NK-92 treated with Interleukin-12 subunit alpha and Interleukin-12 subunit beta, amount 100 ng/mL, for 24 hours (cell line): ENCODE data around the gene RIMS4.
"Not testable (repeated sequence)": the region's sequence is repeated elsewhere in the genome, so short reads cannot be mapped to it uniquely, and the experiment has no call there.

Source experiments
- DNase-seq: peaks from one replicate; lab custom pipeline; 2025; lab: John Stamatoyannopoulos, UW

RIMS4 gene

DNA sequence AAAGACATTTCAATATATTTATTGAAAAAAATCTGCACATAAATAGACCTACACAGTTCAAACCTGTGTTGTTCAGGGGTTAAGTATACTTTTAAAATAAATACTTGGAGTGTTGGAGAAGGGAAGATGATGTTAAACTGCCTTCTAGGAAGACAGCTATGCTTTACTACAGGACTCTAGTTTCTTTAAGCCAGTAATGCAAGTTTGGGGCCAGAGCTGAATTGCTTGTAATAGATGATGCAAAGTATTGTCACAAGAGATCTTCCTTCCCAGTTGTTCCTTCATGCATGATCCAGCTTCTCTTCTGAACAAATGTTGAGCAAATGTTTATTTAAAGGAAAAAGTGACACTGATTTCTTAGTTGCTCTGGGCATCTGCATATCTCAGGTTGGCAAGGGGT, 20.2 kb upstream of the RIMS4 start:
- DNase-seq: no peak

DNA sequence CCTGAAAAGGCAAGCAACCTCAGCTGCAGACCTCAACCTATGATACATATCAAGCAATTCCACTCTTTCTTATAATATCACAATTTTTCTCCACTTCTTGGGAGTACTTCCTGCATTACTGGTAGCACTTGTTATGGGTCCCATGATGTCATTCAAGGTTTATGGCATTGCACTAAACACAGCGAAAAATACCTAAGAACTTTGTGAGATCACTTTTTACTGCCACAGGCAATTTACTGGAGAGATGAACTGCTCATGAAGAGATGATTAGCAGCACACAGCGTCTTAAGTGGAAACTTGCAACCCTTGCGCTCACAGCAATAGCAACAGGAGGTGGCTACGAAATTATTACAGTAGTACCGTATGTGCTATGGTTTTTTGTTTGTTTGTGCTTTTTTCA, 19.3 kb upstream of the RIMS4 start:
- DNase-seq: no peak

DNA sequence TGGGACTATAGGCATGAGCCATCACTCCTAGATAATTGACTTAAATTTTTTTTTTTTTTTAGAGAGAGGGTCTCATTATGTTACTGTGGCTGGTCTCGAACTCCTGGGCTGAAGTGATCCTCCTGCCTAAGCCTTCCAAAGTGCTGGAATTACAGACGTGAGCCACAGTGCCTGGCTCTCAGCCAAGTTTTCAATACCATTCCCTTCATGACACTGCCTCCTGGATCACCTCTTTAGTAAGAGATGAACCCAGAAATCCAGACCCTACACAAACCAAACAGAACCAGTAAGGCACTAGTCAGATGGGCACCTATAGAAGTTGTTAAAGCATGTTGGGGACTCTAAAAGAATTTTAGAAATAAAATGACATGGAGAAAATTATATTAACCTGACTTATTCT, 18.3 kb upstream of the RIMS4 start:
- no peak for DNase-seq

DNA sequence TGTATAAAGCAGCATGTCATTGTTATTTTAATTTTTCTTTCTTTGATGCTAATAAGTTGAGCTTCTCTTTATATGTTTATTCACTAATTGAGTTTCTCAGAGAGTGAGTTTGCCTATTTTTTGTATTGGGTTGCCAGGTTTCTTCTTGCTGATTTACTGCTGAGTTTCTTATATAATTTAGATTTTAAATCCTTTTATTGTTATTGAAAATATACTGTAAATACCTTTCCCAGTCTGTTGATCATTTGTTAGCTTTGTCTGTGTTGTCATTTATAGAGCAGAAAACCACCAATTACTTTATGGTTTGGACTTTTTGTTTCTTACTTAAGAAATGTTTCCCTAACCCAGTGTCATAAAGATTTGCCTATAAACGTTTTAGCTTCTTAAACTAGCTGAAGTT, 17.1 kb upstream of the RIMS4 start:
- no peak for DNase-seq

DNA sequence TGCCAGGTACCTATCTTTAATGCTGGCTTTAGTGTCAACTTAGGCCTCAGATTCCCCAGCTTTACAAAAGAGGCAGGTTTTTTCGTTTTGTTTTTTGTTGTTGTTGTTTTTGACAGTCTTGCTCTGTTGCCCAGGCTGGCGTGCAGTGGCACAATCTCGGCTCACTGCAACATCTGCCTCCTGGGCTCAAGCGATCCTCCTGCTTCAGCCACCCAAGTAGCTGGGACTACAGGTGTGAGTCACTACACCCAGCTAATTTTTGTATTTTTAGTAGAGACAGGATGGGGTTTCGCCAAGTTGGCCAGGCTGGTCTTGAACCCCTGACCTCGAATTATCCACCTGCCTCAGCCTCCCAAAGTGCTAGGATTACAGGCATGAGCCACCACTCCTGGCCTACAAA, 11.2 kb upstream of the RIMS4 start:
- not testable (repeated sequence) for DNase-seq

DNA sequence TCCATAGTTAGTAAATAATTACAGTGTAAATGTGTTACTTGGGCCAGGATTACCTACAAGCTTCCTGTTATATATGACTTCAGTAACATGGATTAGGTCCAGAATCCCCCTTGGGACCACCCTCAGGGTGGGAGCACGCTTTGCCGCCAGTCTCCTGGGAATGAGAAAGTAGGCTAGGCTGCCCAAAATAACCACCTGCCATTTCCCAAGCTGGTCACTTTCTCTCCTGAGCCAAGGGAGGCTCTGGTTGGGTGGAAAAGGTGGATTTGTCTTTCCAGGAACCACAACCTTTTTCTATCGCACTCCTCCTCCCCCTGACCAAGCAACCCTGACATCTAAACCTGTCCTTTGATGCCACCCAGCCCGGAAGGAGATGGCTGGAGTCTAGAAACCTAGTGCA, 9.6 kb upstream of the RIMS4 start:
- DNase-seq: no peak

DNA sequence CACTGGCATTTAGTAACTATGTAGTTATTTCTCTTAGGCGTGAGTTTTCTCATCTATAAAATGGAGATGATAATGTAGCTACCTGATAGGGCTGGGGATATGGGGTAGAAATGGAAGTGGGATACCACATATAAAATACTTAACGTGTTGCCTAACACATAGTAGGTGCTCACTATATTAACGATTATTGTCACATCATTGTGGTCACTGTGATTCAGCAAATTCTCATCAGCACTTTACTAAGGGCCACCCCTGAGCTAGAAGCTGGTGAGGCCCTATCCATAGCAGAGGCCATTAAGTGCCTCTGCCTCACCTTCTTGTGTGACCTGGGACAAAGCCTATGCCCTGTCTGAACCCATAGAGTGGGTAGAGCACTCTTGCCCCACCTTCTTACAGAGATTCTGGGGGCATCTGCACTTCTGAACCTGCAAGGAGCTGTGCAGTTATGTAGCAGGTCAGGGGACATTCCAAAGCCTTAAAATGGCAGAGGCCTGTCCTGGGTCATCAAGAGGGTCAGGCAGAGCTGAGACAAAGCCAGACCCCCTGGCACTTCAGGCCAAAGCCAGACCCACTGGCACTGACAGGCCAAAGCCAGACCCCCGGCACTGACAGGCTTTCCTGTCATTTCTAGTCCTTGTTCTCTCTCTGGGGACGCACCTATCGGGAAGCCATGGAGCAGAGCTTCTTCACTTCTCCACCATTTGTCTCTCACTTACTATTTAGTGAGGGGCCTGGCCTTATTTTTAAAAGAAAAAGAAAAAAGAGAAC, 7.0 kb upstream of the RIMS4 start:
- no peak for DNase-seq

DNA sequence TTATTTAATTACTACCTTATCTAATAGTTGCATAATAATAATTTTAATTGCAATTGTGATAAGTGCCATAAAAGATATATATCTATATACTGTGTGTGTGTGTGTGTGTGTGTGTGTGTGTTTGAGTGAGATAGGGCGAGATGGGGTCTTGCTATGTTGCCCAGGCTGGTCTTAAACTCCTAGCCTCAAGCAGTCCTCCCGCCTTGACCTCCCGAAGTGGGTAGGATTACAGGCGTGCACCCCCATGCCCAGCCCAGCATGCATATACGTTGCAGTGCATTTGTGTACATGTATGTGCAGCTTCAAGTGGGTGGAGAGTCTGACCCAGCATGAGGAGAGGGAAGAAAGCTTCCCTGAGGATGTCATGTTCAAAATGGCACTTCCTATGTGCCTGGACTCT, 4.6 kb upstream of the RIMS4 start:
- no peak for DNase-seq

DNA sequence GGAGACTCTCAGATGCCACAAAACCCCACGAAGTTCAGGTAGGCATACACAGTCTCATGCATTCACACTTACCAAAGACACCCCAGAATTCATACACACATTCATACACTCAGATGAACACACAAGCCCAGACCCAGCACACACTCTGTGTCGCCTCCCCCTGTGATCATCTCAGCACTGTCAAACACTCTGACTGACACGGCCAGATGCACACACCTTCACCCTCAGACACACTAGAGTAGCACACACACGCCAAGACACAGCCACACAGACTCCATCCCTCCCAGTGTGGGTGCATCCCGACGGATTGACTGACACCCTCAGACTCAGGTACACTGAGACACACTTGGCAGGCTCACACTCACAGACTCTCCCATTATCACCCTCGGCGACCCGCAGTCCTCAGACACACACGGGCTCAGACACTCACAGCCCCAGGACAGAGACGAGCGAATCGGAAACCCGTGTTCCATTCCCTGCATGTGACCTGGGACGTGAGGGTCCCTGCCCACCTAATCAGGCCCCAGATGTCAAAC, 872 bp upstream of the RIMS4 start:
- no peak for DNase-seq

DNA sequence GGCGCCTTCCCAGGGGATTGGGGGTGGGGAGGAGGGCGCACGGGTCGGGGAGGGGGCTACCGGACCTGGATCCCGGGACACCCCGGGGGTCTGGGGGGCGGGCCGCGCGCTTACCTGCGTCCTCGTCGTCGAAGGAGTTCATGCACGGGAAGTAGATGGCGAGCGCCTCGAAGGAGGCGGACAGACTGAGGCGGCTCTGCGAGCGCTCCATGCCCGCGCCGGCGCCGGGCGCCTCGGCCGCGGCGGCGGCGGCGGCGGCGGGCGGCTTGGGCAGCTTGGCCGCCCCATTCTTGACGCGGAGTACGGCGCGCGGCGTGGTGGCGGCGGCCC, 320 bp downstream of the RIMS4 start:
- no peak for DNase-seq

DNA sequence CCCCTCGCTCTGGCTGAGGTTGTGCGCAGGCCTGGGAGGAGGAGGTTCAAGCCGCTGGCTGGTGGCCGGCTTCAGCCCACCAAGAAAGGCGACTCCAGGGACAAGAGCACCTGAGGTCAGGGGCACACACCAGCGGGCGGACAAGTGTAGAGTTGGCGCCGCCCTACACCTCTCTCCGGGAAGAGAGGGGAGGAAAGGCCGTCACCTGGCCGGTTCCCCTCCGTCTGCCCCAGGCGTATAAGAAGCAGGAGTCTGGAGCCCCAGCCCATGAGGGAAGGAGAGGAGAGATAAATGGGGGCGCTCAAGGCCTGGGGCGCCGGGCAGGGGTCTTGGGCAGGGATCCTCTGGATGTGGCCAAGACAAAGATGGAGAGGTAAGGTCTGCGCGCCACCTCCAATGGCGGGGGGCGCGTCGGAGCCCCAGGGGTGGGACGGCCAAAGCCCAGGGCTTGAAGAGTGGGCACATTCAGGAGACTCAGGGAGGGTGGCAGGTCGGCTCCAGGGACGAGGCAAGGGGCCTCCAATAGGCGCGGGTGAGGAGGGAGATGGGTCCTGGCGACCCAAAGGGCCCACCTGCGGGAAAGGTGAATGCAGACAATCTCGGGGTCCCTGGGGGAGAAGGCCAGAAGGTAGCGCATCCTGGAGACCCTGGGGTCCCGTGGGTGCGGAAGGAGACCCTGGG, 826 bp downstream of the RIMS4 start:
- no peak for DNase-seq

DNA sequence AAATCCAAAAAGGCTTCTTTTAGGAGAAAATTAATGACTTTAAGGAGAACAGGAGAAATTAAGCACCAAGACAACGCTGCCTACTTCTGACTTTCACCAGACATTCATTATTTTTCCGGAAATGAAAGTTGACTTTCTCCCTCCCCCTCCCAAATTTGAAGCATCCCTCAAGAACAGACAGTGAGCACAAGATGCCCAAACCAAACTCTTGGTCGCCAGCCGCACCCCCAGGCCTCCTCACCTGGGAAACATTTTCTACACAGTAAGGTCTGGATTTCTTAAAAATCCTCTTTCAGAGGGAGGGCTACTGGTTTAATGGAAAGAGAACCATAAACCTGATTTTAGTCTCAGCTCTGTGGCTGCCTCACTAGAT, 2.7 kb downstream of the RIMS4 start:
- no peak for DNase-seq

DNA sequence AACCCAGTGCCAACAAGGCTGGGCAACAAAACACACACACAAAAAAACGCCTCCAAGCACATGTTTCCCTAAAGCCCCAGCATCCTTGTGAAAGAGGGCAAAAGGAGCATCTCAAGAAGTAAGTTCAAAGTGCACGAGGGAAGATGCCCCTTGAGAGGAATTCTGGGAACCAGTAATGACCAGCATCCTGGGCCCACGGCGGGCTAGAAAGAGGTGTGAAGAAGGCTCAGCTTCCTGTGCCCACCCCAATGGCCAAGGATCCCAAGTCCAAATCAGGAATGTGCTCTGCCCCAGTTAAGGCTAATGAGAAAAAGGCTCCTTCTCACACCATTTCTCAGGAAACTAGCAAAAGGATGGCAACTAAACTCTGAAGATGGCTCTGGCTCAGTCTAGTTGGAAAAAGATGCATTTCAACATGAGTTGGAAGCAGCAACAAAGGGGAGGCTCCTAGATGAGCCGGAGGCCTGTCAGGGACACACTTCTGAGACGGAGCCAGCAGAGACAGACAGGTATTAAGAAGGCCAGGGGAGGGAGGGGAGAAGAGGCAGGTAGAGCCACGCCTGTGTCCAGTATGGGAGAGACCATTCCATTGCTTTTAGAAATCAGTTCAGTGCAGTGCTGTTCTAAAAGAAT, 3.2 kb downstream of the RIMS4 start:
- DNase-seq: no peak

DNA sequence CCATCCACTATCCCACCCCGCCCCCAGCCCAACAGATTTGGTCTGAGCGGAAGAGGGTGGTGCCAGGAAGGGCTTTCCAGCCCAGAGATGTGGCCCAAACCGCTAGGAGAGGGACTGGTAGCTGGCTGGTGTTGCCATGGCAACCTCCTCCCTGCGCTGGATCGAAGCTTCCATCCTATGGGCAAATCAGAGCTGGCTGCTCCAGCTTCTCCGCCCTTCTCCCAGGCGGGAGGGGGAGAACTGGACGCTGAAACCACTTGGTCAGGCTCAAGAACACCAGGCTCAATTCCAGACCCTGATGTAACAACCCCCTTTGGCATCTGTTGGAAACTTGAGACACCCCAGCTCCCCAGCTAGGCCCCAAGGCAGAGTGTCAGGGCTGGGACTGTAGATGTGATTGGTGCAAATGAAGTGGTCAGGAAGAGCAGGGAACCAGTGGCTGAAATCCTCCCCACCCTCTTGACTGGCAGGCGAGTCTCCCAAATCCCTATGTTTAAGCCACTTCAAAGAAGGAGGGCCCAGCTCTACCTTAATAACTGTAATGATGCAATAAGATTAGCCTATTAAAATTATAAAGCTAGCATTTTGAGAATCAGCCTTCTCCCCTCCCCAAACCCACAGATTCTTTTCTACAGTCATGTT, 4.2 kb downstream of the RIMS4 start:
- DNase-seq: no peak

DNA sequence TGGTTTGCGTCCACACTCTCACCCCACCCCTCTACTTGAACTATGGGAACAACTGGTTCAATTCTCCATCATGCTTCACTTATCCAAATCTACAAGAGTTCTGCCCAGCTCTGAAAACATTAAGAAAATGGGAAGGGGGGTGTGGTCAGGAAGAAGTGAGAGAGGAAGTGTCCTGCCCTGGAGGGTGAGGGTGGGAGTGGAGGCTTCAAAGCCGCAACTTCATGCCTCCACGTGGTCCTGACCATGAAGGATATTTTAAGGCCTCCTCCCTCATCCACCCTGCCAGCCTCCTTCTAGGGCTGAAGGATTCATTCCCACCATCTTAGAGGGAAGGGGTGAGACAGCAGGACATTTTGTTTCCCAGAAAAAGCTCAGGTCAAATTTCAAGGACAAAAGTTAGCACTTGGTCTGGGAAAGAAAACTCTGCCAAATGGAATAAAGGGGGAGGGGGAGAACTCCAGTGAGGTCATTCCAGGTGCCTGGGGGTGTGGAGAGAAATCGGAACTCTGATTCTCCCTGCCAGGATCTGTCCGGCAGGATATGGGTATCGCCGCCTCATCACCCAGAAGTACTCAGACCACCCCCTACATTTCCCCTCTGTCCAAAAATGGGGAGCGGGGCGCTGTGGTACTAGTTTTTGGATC, 4.9 kb downstream of the RIMS4 start:
- no peak for DNase-seq

DNA sequence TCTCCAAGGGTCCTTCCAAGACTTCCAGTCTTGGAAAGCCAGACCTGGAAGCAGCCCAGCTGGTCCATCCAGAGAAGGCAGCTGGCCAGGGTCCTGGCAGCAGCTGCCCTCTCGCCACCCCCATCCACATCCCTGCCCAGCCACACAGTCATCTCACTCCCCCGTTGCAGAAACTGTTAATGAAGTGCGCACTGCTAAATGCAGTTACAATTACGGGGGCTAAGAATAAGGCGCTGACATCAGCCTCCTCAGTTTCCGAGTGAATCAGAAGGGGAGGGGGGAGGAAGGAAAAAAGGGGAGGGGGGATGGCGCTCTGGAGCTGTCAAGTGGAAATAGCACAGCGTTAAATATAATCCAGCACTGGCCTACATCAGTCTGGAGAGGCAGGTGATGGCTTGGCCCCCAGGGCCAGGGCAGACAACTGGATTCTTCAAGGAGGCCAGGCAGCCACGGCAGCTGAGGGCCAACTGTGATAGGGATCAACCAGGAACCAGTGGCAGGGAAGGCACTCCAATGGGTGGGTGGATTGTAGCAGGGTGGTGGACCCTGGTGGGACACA, 6.9 kb downstream of the RIMS4 start:
- DNase-seq: no peak

DNA sequence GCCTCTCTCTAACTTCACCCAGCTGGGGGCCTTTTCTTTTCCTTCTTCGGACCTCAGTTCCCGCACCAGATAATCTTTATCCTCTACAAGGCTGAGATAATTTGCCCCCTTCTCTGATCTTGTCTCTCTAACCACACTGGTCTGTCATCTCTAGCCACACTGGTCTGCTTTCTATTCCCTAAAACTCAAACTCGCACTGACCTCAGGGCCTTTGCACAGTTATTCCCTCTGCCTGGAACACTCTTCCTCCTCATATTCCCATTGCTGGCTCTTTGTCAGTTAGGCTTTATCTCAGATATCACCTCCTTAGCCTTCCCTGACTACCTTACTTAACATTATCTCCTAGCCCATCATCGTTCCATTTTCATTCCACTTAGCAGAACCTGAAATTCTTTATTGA, 7.6 kb downstream of the RIMS4 start:
- DNase-seq: no peak

DNA sequence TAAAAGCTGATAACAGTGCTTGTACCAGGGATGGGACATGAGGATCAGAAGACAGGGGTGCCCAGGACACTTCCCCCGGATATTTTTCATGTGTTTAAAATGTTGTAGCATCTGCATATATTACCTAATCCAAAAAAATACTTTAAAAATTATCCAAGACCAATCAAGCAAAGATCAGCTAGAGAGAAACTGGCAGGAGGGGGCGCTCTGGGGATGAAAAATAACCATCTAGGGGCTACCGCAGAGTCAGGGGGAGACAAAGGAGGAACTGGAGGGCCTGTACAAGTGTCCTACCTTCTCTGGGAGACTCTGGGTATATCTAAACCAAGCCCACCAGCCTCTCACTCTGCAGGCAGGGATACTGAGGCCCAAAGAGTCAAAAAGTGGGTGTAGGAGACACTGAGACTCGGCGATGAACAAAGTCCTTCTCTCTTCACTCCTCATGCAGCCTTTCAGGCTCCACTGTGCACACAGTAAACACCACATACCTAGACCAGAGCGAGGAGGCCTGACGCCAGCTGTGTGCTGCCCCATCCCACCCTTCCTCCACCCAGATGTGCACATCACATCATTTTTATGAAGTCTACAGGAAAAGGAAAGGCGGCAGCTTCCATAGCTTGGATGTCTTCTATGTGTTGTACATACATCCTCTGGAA, 9.8 kb downstream of the RIMS4 start:
- no peak for DNase-seq

DNA sequence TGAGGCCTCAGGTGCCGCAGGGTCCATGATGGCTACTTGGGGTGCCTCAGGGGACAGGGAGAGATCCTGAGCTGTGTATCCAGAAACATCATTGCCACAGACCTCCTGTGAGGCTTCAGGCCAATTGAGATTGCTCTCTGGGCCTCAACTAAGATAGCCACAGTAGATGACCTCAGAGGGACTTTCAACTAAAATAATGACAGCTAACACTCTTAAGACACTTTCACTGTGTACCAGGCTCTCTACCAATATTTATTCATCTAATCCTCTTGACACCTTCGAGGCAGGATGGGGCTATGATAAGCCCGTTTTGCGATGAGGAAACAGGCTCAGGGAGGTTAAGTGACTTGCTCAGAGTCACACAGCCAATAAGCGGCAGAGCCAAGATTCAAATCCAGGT, 10.7 kb downstream of the RIMS4 start:
- no peak for DNase-seq

DNA sequence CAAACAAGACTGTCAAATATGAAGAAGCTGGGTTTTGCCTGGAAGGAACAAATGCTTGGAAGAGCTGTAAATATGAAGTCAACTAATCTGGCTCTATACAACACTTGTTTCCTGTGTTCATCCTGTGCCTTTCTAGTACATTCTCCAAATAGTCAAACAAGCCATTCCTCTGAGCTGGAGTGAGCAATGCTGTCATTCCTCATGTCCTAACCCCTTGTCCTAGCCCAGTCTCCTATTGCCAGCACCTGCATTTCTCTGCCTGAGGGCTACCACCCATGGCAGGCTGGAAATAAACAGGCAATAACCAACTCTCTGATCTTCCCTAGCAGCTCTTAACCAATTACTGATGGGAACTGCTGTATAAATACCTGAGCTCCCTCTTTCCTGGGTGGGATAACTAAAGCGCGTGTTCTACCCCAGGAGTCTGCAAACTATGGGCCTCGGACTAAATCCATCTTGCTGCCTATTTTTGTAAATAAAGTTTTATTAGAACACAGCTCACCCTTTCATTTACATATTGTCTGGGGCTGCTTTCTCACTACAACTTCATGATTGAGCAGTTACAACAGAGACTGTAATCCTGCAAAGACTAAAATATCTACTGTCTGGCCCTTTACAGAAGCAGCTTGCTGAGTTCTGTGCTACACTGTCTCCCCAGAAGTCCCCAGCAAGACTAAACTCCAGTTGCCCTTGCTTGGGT, 13.4 kb downstream of the RIMS4 start:
- no peak for DNase-seq

DNA sequence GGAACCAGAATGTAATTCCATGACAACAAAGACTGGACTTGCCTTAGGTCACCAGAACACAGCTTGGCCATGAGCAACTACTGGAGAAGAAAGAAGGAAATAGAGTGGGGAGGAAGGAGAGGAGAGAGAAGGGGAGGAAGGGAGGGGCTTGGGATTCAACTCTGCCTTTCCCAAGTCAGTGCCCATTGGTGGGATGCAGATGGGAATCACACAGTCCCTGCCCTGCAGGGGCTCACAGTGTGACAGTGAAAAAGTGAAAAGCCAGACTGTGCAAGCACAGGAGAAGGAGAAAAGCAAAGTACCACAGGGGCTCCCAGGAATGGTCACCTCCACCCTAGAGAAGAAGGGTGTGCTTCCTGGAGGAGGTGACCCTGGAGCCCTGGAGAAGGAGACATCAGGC, 14.0 kb downstream of the RIMS4 start:
- DNase-seq: no peak
